HUES48 (cell line): ENCODE data around the gene BHLHE23.

Source experiments
- H3K27ac ChIP-seq: one replicate; pipeline ENCODE4 v1.7.0; 2013; ENCODE audit warnings: low read depth, low read length, inconsistent platforms
- H3K27me3 ChIP-seq: 2 replicates; pipeline ENCODE4 v1.6.1; 2013; ENCODE audit warnings: mild to moderate bottlenecking, low read length; ENCODE audit not compliant: control insufficient read depth, insufficient read depth
- H3K36me3 ChIP-seq: 2 replicates; pipeline ENCODE4 v1.6.1; 2013; ENCODE audit warnings: low read length; ENCODE audit not compliant: control insufficient read depth, insufficient read depth
- H3K4me1 ChIP-seq: 2 replicates; pipeline ENCODE4 v1.6.1; 2013; ENCODE audit warnings: mild to moderate bottlenecking, low read length; ENCODE audit not compliant: control insufficient read depth, insufficient read depth
- H3K4me3 ChIP-seq: 2 replicates; pipeline ENCODE4 v1.5.1; 2013; ENCODE audit warnings: mild to moderate bottlenecking, low read depth, low read length
- H3K9ac ChIP-seq: 2 replicates; pipeline ENCODE4 v1.6.1; 2013; ENCODE audit warnings: mild to moderate bottlenecking, low read depth, low read length, moderate library complexity
- H3K9me3 ChIP-seq: 2 replicates; pipeline ENCODE4 v1.6.1; 2013; ENCODE audit warnings: low read length; ENCODE audit not compliant: control insufficient read depth, insufficient read depth

Gene BHLHE23

GRCh38 chr20:63023071-63023935 is 16.5 kb upstream of the BHLHE23 start:
- Histone ChIP-seq H3K27ac (no peak overlapping the region), H3K27me3 (0 out of 2 replicates have a peak, but pooled peaks cover 4% of the 10 kb centered on the region), H3K4me3 (no peak overlapping the region), H3K9me3 (no peaks in the 10 kb centered on the region), H3K4me1 (peaks cover 6% of the 10 kb centered on the region), H3K36me3 (no peaks in the 10 kb centered on the region), H3K9ac (no peak overlapping the region)

DNA sequence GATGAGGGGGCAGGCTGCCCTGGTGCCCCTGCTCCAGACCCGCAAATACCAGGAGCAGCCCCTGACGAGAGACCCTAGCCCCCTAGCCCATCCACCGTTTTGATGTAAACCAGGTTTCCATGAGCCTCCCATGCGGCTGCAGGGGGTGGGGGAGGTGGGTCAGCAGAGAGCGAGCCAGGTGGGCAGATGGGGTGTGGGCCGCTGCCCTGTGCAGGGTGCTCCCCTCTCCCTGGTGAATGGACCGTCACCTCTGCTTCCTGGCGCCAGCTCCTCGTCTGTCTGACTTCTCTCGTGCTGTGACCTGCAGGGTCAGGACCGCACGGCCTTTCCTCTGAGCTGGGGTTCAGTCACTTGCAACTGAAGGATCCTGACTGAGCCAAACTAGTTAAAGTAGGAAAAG is 15.7 kb upstream of the BHLHE23 start:
- Histone ChIP-seq H3K4me3 (no peak overlapping the region), H3K36me3 (no peaks in the 10 kb centered on the region), H3K9ac (no peak overlapping the region), H3K27me3 (0 out of 2 replicates have a peak, but pooled peaks cover 4% of the 10 kb centered on the region), H3K9me3 (no peaks in the 10 kb centered on the region), H3K4me1 (peaks cover 3% of the 10 kb centered on the region), H3K27ac (no peak overlapping the region)

DNA sequence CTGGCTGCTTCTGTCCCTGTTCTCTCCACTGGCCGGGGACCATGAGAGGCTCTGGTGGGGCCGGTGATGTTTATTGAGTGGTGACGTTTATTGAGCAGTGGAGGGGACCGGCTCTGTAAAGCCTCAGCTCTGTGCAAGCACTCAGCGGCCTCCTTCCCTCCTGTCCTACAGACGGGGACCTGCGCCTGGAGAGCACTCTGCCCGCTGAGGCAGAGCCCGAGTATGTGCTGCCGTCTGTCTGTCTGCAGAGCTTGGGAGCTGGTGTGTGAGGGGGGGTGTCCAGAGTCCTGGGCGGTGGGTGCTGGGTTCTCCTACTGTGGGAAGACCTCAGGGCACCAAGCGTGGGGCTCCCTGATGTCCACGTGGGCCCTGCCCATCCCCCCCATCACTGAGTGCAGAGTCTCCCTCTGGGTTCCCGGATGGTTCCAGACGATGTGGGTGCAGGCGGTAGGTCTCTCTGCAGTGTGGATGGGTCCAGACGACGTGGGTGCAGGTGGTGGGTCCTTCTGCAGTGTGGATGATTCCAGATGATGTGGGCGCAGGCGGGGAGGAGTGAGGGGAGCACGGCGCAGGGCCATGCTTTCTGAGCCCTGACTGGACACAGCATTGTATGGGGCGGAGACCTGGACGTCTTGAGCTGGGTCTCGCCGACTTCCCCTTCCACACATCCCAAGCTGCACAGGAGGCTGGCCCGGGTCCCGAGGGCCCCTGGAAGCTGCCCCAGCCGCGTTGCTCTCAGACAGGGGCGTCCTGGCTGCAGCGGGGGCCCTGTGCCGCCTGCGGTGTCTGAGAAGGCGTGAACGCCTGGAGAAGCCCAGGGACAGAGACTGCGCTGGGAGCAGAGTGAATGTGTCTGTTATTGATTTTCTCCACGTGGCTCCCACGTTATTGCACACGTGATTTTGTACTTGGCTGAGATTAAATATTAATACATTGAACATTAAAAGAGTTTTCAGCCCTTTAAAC is 14.9 kb upstream of the BHLHE23 start:
- Histone ChIP-seq H3K9me3 (no peaks in the 10 kb centered on the region), H3K27me3 (no peaks in the 10 kb centered on the region), H3K4me1 (no peaks in the 10 kb centered on the region), H3K36me3 (no peaks in the 10 kb centered on the region), H3K27ac (no peak overlapping the region), H3K9ac (no peak overlapping the region), H3K4me3 (no peak overlapping the region)

GRCh38 chr20:63020681-63021080 is 13.9 kb upstream of the BHLHE23 start:
- no peak overlapping the region for H3K27ac ChIP-seq
- H3K9ac ChIP-seq, result no peak overlapping the region
- H3K4me3 ChIP-seq, result no peak overlapping the region
- H3K9me3 ChIP-seq, result no peaks in the 10 kb centered on the region
- no peaks in the 10 kb centered on the region for H3K36me3 ChIP-seq
- H3K4me1 ChIP-seq, result no peaks in the 10 kb centered on the region
- no peaks in the 10 kb centered on the region for H3K27me3 ChIP-seq

GRCh38 chr20:63017826-63018411 is 11.2 kb upstream of the BHLHE23 start:
- Histone ChIP-seq H3K27me3 (peaks cover 15% of the 10 kb centered on the region), H3K4me3 (no peak overlapping the region), H3K9ac (no peak overlapping the region), H3K9me3 (peaks cover 7% of the 10 kb centered on the region; the same call in 1 of the 2 replicates), H3K36me3 (no peaks in the 10 kb centered on the region), H3K4me1 (peaks cover 13% of the 10 kb centered on the region), H3K27ac (no peak overlapping the region)

DNA sequence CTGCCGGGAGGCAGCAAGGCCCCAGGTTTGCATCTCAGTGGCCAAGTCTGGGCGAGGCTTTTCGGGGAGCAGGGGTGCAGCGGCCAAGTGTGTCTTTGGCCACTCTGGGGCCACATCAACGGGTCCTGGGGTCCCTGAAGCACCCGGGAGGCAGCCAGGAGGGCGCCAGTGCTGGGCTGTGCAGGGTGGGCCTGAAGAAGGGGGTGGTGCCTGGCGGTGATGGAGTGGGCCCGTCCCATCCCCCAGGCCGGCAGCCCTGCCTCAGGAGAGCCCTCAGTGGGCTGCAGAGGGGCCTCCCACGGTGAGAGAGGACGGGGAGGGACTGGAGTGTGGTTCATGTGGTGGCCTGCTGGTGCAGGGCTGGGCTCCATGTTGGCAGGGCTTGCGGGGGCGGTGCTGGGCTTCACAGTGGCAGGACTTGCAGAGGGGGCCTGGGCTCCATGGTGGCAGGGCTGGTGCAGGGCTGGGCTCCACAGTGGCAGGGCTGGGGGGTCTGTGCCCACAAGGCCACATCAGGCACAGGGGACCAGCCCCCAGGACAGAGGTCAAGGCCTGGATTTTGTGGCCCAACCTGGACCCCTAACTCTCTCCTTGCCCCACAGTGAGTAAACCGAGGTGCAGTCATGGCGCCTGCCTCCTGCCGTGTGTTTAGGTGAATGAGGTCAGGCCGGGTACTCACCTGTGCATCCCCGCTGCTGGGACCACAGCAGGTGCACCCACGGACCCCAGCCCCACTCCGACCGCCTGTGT is 10.5 kb upstream of the BHLHE23 start:
- no peak overlapping the region for H3K9ac ChIP-seq
- H3K36me3 ChIP-seq, result no peaks in the 10 kb centered on the region
- no peak overlapping the region for H3K4me3 ChIP-seq
- H3K27ac ChIP-seq, result no peak overlapping the region
- H3K9me3 ChIP-seq, result peaks cover 11% of the 10 kb centered on the region
- peaks cover 13% of the 10 kb centered on the region for H3K4me1 ChIP-seq
- peaks cover 15% of the 10 kb centered on the region for H3K27me3 ChIP-seq

DNA sequence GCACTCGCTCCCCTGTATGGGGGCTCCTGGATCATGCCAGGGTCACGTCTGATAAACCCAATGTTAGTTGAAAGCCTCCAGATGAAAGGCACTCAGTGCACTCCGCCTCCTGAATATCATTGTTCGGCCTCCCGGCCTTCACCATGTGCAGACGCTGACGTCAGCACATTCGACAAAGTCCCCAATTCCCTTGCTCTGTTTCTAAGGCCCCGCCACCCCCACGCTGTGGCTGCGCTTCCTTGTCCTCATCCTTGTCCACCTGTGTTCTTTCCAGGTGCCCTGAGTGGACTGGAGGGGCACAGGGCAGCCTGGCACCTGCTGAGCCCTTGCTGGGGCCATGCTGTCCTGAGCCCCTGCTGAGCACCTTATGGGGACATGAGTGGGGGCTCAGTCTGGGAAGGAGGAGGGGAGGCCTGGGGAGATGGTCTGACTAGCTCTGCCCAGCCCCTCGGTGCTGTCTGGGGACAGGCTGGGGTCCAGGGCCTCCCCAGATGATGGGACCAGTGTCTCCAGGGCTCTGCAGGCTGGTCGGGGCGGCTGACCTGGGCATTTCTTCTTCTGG is 9.8 kb upstream of the BHLHE23 start:
- H3K9me3 ChIP-seq, result peaks cover 11% of the 10 kb centered on the region
- H3K36me3 ChIP-seq, result no peaks in the 10 kb centered on the region
- H3K27ac ChIP-seq, result no peak overlapping the region
- peaks cover 13% of the 10 kb centered on the region for H3K4me1 ChIP-seq
- no peak overlapping the region for H3K4me3 ChIP-seq
- no peak overlapping the region for H3K9ac ChIP-seq
- H3K27me3 ChIP-seq, result peaks cover 15% of the 10 kb centered on the region

- H3K36me3 ChIP-seq, result no peaks in the 10 kb centered on the region
- no peak overlapping the region for H3K4me3 ChIP-seq
- no peak overlapping the region for H3K27ac ChIP-seq
- peaks cover 19% of the 10 kb centered on the region for H3K27me3 ChIP-seq
- H3K9ac ChIP-seq, result no peak overlapping the region
- H3K4me1 ChIP-seq, result peaks cover 13% of the 10 kb centered on the region
- peaks cover 11% of the 10 kb centered on the region for H3K9me3 ChIP-seq
These were observed 9.0 kb upstream of the BHLHE23 start for GRCh38 chr20:63015662-63016361.

DNA sequence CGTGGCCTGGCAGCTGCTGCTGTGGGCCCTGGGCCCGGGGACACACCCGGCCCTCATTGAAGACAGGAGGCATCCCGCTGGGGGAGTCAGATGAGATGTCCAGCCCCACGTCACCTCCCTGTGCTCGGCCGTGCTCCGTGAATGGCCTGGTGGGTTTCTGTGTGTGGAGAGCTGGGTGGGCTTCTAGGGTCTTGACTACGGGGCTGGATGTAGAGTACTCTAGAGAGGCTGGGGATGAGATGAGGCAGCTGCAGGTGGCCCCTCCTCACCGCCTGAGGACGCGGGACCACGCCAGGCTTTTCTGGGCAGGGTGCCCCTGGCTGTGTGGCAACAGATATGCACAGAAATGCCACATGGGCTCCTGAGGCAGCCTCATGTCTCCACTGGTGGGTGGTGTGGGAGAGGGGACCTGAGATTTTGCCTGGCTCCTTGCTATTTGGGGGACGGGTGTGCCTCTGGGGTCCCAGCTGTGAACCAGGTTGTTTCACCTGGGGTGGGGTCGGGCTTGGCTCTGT is 8.4 kb upstream of the BHLHE23 start:
- H3K36me3 ChIP-seq, result no peaks in the 10 kb centered on the region
- H3K4me1 ChIP-seq, result peaks cover 13% of the 10 kb centered on the region
- no peak overlapping the region for H3K4me3 ChIP-seq
- peaks cover 23% of the 10 kb centered on the region for H3K27me3 ChIP-seq
- no peak overlapping the region for H3K9ac ChIP-seq
- H3K27ac ChIP-seq, result no peak overlapping the region
- peaks cover 11% of the 10 kb centered on the region for H3K9me3 ChIP-seq
